Ureter (tissue), 1 donor: ENCODE results near the gene CYB561A3. TPM values are rescaled to one million over a fixed set of nuclear protein-coding genes. Genes with fewer than 3 reads are reported as not detected.

Experiments used
- DNase-seq: peaks from one replicate; pipeline ENCODE4 v3.0.0-alpha.2; 2020; ENCODE audit warnings: low spot score
- total RNA-seq: library from RNA; stranded (reverse); gene quantifications from one replicate; pipeline ENCODE4 v1.2.4, GENCODE V29; 2023
- donor health status: DM: yes; HTN: yes; CAD: no.

CYB561A3 gene
- total RNA-seq, 1 donor from 2014 or later, result 48.4 TPM

DNA sequence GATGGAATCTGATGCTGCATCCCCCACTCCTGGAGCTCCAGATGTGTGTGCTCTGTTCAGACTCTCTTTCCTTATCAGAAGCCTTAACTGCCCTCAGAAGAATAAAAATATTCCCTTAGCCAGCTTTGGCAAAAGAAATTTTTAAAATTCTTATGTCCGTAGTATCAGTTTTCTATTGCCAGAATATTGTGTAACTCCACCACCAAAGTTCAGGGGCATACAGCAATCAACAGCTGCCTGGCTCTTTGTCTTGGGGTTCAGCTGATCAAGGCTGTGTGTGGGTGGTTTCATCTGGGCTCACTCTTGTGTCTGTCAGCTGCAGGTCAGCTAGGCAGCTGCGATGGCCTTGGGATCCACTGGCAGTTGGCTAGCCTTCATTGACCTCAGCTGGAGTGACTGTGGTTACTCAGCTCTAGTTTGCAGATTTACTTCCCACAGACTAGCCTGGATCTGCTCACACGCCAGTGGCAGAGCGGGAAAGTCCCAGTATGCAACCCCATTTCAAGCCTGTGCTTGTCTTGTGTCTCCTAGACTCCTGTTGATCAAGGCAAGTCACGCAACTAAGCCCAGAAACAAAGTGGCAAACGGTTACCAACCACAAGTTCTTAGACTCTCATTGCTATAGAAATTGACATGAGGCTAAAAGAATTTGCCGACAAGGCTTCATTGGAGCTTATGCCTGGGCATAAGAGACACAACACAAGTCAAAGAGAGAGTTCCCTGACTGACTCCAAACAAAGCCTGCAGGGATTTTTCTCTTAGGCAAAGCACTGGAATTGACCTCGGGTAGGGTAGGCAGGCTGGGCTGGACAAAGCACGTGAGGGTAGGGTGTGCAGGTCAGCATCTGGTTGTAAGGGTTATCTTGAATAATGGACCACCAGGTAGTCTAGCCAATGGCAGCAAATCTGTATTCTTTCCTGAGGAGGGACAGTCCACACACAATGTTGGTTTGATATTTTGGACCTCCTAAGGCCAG, 8.0 kb upstream of the CYB561A3 start:
- DNase-seq, result peak; percentile 78

- no peak for DNase-seq
Observed at GRCh38 chr11:61368646-61369045, 7.0 kb upstream of the CYB561A3 start.

DNA sequence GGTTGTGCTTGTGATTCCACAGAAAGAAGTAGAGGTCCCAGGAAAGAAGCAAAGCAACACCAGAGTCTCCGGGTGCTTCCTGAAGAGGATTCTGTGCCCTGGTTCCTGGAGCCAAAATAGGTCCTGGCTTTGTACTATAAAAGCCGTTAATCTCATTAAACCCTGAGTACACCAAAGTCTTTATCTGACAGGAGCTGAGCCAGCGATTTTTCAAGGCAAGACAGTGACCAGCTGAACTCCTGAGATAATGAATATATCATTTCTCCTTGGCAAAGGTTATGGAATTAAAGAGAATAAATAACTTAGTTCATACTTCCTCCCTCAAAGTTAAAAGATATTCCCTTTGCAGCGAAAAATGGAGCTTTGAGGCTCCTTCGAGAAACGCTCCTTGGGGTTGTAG, 5.7 kb upstream of the CYB561A3 start:
- no peak for DNase-seq

GRCh38 chr11:61364012-61364675, 2.5 kb upstream of the CYB561A3 start:
- DNase-seq, result no peak

DNA sequence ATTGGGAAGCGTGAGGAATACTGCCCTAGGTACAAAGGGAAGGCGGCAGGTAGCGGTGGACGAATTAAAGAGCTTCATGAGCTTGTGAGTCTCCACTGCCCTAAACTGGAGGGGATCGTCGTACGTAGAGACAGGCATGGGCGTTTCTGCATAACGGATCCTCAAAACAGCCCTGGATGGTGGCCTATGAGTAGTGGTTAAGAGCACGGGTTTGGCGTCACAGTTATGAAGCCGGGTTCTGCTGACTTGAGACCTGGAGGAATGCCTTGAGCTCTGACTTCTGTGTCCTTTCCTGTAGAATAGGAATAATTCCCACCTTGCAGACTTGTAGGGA, 827 bp upstream of the CYB561A3 start:
- DNase-seq, result no peak

GRCh38 chr11:61361237-61361740, 393 bp downstream of the CYB561A3 start:
- no peak for DNase-seq

DNA sequence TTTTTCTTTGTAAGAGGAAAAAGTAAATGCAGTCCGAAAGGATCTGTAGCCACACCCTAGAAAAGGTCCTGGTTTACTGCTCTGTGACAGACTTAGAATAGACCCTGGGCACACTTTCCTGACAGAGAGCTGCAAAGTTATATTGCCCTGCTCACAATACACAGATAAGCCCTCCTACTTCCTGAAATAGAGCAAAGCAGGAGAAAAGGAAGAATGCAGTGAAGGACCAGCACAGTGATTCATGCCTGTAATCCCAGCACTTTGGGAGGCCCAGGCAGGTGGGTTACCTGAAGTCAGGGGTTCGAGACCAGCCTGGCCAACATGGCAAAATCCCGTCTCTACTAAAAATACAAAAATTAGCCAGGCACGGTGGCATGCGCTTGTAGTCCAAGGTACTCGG, 2.2 kb downstream of the CYB561A3 start:
- no peak for DNase-seq

GRCh38 chr11:61358566-61358965, 3.1 kb downstream of the CYB561A3 start:
- DNase-seq, result no peak

GRCh38 chr11:61357894-61358239, 3.8 kb downstream of the CYB561A3 start:
- DNase-seq, result no peak

DNA sequence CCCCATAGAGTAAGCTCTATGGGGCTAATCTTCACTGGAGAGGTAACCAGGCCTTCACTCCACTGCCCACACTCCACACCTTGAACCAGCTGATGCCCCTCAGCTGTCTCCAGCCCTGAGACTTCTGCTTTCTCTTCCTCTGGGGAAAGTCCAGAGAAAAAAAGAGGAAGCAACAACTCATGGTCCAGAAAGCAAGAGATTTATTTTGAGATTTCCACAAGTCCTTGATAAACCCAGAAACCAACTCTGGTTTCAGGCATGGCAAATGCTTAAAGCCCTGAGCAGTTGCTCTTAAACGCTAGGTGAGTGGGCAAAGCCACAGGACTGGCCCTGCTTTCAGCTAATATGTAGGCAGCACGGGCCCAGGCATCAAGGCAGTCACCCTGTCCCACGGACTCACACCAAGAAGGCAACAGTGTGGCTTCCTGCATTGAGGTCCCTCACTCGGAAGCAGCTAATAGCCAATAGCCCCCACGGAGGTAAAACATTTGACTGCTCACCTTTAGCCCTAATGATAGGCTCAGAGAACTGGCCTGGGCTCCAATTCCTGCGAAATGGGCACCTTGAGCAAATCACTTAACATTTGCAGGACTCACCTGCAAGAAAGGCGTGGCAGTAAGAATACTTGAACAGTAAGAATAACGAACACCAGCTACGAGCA, 4.3 kb downstream of the CYB561A3 start:
- DNase-seq, result no peak

- DNase-seq, result no peak
Observed at GRCh38 chr11:61356706-61357105, 5.0 kb downstream of the CYB561A3 start.

GRCh38 chr11:61354208-61354607, 7.5 kb downstream of the CYB561A3 start:
- no peak for DNase-seq

DNA sequence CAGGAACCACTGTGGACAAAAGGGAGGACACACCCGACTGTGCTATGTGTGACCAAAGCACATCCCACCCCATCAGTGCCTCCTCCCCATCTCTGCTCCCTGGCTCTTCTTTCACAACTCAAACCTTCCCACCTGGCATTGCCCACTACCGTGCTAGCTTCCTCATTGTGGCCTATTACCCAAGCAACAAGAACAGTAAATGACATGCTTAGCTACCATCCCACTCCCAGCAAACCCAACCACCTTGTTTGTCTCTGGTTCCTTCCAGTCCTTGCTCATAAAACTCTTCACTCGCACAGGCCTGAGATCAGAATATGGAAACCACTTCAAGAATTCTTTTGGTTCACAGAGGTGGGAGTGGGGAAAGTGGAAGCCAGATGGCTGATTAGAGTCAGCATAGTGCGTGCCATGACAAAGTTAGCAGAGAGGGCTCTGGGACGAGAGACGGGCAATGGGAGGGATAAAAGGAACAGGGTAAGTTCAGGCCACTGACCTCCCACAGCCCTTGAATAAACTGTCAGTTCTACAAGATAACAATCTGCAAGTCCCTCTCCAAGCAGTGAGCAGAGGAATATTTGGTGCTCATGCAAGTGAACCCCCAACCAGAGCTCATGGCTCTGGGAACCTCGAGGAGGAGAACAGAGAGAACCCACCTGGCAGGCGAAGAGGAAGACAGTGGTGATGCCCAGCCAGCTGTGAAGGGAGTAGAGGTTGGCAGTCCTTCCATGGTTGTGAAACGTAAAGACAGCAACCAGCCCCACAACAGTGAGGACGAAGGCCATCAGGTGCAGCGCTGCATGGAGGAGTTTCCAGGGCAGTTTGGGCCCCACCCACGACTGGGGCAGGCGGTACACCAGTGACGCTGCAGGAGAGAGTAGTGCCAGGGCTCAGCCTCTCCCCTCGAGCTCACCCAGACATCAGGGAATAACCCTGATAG, 8.3 kb downstream of the CYB561A3 start:
- no peak for DNase-seq

- DNase-seq, result no peak
Observed at GRCh38 chr11:61352038-61352437, 9.6 kb downstream of the CYB561A3 start.

DNA sequence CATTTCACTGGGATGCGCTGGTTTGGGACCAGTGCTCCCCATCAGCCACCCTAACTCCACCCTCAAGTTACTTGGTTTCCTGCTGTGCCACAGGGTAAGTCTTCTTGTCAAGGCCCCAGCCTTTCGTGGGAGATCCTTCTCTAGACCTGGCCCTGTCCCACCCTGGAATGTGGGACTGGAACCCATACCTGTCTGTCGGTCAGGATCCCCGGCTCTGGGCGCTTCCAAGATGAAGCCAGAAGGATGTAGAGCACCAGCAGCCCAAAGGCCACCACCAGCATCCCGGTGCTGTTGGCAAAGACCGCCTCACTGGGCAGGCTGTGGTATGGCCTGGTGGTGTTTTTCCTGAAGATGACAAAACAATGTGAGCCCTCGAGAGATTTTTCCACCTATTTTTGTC, 10.9 kb downstream of the CYB561A3 start:
- no peak for DNase-seq

GRCh38 chr11:61350336-61350735, 11.3 kb downstream of the CYB561A3 start:
- DNase-seq, result no peak

GRCh38 chr11:61349916-61350315, 11.8 kb downstream of the CYB561A3 start:
- DNase-seq, result no peak

DNA sequence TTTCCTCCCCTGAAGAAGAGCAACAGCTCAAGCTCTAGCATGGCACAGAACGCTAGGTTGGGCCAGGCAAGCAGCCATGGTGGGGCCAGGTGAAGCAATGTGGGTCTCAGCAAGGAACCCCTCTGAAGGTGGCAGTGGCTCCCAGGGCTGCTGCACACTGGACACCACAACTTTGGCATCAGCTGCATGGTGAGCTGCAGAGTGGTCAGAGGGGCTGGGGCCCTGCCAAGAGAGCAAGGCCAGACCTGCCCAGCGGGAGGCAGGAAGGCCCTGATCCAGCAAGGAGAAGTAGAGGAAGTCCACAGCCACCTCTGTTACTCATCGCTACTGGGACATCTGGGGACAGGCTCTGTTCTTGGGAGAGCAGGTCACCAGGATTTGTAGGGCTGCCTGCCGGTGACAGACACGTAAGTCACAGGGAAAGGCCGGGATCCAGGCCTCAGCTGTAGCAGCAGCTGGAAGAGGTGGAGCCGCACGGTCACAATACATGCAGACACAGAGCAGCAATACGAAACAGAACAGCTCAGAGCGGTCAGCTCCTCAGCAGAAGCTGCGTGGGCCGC, 12.4 kb downstream of the CYB561A3 start:
- no peak for DNase-seq

DNA sequence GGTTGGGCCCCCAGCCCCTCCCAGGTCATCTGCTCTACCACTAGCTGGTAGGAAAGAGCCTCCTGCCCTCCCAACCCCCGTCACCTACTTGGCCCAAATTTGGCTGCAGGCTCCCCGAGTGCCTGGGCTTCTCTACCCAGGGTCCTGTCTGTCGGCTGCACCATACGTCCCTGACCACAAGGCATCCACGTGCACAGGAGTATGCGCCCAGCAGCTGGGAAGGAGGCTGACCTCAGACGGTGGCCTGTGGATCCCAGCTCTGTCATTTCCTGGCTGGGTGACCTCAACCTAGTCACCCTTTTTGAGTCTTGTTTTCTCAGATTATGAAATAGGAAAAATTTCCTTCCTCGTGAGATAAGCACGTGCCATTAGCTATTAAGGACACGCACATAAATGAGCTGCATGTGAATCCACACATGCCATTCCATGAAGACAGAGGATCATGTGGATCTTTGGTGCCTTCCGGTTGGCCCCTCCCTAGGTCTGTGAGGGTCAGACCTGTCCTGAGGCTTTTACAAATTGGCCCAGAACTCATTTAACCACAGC, 13.7 kb downstream of the CYB561A3 start:
- DNase-seq, result no peak

DNA sequence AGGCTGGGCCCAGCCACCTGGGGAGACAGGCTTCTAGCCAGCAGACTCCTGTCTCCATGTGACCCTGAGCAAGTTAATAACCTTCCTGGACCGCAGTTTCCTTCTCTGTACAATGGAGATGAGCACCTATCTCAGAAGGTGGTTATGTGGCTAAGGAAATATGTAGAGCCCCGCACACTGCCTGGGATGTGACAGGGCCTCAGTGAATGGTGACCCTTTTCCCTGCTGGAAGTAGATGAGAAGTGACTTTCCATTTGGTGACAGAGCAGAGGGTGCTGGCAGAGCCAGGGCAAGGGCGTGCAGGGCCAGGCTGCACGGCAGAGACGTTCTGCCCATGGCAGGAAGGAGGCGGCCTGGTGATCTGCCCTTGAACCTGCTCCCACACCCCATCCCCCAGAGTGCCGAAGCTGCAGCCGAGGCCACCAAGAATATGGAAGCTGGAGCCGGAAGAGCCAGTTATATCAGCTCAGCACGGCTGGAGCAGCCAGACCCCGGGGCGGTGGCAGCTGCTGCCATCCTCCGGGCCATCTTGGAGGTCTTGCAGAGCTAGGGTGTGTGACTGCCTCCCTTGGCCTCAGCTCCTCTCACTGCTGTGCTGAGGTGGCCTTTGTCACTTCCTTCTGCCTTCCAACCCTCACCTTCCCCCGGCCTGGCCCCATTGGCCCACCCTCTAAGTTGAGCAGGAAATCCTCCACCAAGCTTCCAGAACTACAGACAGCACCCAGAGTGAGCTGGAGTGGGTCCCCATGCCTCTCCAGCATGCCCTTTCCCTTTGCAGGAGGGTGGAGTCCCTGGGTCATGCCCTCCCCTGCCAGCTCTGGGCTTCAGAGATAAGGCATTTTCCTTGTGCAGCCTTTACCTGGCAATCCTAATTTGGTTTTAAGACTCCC, 15.5 kb downstream of the CYB561A3 start:
- no peak for DNase-seq
